OCI-LY3 (cell line): ENCODE results near the gene PGAP2.
A peak's percentile ranks its signal among the peaks of the same experiment; 100 is the strongest.
"Not testable (repeated sequence)": the region's sequence is repeated elsewhere in the genome, so short reads cannot be mapped to it uniquely, and the experiment has no call there.

ENCODE experiments used
- H2AFZ ChIP-seq: fragments of 200-600, 300-600 bp; shearing (Covaris generic); 2 replicates; pipeline ENCODE4 v1.6.0; 2014; ENCODE audit warnings: antibody characterized with exemption, low read depth, low read length
- H3K27ac ChIP-seq: fragments of 200-600, 300-600 bp; sonication (generic); 2 replicates; pipeline ENCODE4 v1.5.1; 2014; ENCODE audit warnings: mild to moderate bottlenecking, low read length, moderate library complexity, mixed read lengths
- H3K27me3 ChIP-seq: fragments of 200-600, 300-600 bp; sonication (generic); 2 replicates; pipeline ENCODE4 v1.6.1; 2014; ENCODE audit warnings: low read depth, low read length, mixed read lengths
- H3K36me3 ChIP-seq: fragments of 200-600, 300-600 bp; sonication (generic); replicated peaks from 2 replicates; pipeline ENCODE3; 2014; ENCODE audit warnings: low read depth, low read length, mixed read lengths
- H3K4me1 ChIP-seq: fragments of 300-600, 200-600 bp; sonication (generic); 2 replicates; pipeline ENCODE4 v1.6.1; 2014; ENCODE audit warnings: low read length, mixed read lengths
- H3K4me2 ChIP-seq: fragments of 200-600, 300-600 bp; sonication (generic); 2 replicates; pipeline ENCODE4 v1.6.1; 2014; ENCODE audit warnings: low read length, mixed read lengths
- H3K4me3 ChIP-seq: fragments of 300-600, 200-600 bp; sonication (generic); 2 replicates; pipeline ENCODE4 v1.5.1; 2014; ENCODE audit warnings: antibody characterized with exemption, mild to moderate bottlenecking, low read length, moderate library complexity
- H3K79me2 ChIP-seq: fragments of 300-600, 200-600 bp; shearing (Covaris generic); 2 replicates; pipeline ENCODE4 v1.6.1; 2014; ENCODE audit warnings: mild to moderate bottlenecking, low read length, mixed read lengths
- H3K9ac ChIP-seq: fragments of 300-600, 200-600 bp; shearing (Covaris generic); 2 replicates; pipeline ENCODE4 v1.6.0; 2014; ENCODE audit warnings: mild to moderate bottlenecking, low read length, moderate library complexity
- H3K9me3 ChIP-seq: fragments of 200-600, 300-600 bp; shearing (Covaris generic); 2 replicates; pipeline ENCODE4 v1.6.1; 2014; ENCODE audit warnings: low read length, mixed read lengths; ENCODE audit not compliant: insufficient read depth
- H4K20me1 ChIP-seq: fragments of 200-600, 300-600 bp; sonication (generic); 2 replicates; pipeline ENCODE4 v1.6.1; 2016; ENCODE audit warnings: low read length, mixed read lengths; ENCODE audit not compliant: insufficient read depth
- CTCF ChIP-seq: fragments of 200-600, 300-600 bp; sonication (generic); IDR thresholded peaks from 2 replicates; pipeline ENCODE4 v1.5.1; 2014; ENCODE audit warnings: antibody characterized with exemption, low read length, low read depth
- EZH2phosphoT487 ChIP-seq: fragments of 200-600 bp; shearing (Covaris generic); IDR thresholded peaks from 2 replicates; pipeline ENCODE4 v1.6.1; 2018; ENCODE audit warnings: antibody characterized with exemption, mixed run types, low read depth

Gene PGAP2

GRCh38 chr11:3857628-3858027 is 49.3 kb downstream of the PGAP2 start:
- Histone ChIP-seq H3K4me3 (no peak overlapping the region), H3K79me2 (peaks cover 50% of the 10 kb centered on the region), H2AFZ (no peak overlapping the region), H3K4me2 (peak overlapping the region; percentile 88), H3K27me3 (no peaks in the 10 kb centered on the region), H3K4me1 (peaks cover 42% of the 10 kb centered on the region), H3K27ac (no peak overlapping the region), H4K20me1 (no peaks in the 10 kb centered on the region), H3K9me3 (no peaks in the 10 kb centered on the region), H3K36me3 (no peaks in the 10 kb centered on the region), H3K9ac (no peak overlapping the region)
- TF ChIP-seq CTCF (no peak), EZH2phosphoT487 (no peak)

DNA sequence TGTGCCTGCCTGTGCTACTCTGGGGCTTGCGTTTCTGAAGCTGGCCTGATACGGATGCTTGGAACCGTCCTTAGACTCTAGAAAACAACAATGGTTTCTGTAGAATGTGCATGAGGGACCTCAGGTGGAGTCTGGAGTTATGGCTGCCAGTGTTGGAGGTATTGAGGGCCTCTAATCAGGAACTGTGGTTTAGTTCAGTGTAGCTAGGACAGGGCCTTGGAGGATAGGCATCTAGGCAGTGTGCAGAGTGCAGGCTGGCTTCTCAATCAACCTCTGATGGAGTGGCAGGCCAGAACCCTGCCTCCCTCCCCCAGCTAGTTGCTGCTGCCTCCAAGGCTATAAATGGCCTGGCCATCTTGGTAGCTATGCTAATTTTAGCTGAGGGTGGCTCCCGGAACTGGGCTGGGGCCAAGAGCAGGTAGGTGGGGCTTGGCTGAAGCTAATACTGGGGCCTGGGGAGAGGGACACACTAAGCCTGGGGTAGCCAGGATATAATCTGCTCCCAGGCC is 51.1 kb downstream of the PGAP2 start:
- no peak overlapping the region for H3K4me3 ChIP-seq
- H3K9ac ChIP-seq = no peak overlapping the region
- H3K4me2 ChIP-seq = peak overlapping the region; percentile 8; the same call in 1 of the 2 replicates
- no peak for TF ChIP-seq CTCF
- TF ChIP-seq EZH2phosphoT487 = no peak
- no peaks in the 10 kb centered on the region for H3K27me3 ChIP-seq
- H3K27ac ChIP-seq = no peak overlapping the region
- no peaks in the 10 kb centered on the region for H3K36me3 ChIP-seq
- no peaks in the 10 kb centered on the region for H4K20me1 ChIP-seq
- H2AFZ ChIP-seq = no peak overlapping the region
- peaks cover 26% of the 10 kb centered on the region for H3K4me1 ChIP-seq
- H3K79me2 ChIP-seq = peaks cover 60% of the 10 kb centered on the region
- H3K9me3 ChIP-seq = no peaks in the 10 kb centered on the region

GRCh38 chr11:3860375-3860774 is 52.0 kb downstream of the PGAP2 start:
- no peak for TF ChIP-seq CTCF
- no peak for TF ChIP-seq EZH2phosphoT487
- Histone ChIP-seq H3K4me2 (no peak overlapping the region), H3K9ac (no peak overlapping the region)

GRCh38 chr11:3860898-3861393 is 52.6 kb downstream of the PGAP2 start:
- not testable (repeated sequence) for H3K36me3 ChIP-seq, H3K4me3 ChIP-seq, H4K20me1 ChIP-seq, H3K9me3 ChIP-seq, H3K27ac ChIP-seq, H3K9ac ChIP-seq, H2AFZ ChIP-seq, H3K27me3 ChIP-seq, H3K4me2 ChIP-seq
- H3K79me2 ChIP-seq = peaks cover 72% of the 10 kb centered on the region
- H3K4me1 ChIP-seq = peaks cover 29% of the 10 kb centered on the region

More at GRCh38 chr11:3860375-3860774, 52.0 kb downstream of the PGAP2 start:
- Histone ChIP-seq H2AFZ (no peak overlapping the region), H3K4me1 (peaks cover 23% of the 10 kb centered on the region), H3K79me2 (peaks cover 70% of the 10 kb centered on the region), H3K27ac (no peak overlapping the region), H3K9me3 (no peaks in the 10 kb centered on the region), H3K27me3 (no peaks in the 10 kb centered on the region), H4K20me1 (peaks cover 3% of the 10 kb centered on the region), H3K36me3 (no peaks in the 10 kb centered on the region), H3K4me3 (no peak overlapping the region)
